ENCODE data around the gene ADAMTS8.

ADAMTS8 gene

DNA sequence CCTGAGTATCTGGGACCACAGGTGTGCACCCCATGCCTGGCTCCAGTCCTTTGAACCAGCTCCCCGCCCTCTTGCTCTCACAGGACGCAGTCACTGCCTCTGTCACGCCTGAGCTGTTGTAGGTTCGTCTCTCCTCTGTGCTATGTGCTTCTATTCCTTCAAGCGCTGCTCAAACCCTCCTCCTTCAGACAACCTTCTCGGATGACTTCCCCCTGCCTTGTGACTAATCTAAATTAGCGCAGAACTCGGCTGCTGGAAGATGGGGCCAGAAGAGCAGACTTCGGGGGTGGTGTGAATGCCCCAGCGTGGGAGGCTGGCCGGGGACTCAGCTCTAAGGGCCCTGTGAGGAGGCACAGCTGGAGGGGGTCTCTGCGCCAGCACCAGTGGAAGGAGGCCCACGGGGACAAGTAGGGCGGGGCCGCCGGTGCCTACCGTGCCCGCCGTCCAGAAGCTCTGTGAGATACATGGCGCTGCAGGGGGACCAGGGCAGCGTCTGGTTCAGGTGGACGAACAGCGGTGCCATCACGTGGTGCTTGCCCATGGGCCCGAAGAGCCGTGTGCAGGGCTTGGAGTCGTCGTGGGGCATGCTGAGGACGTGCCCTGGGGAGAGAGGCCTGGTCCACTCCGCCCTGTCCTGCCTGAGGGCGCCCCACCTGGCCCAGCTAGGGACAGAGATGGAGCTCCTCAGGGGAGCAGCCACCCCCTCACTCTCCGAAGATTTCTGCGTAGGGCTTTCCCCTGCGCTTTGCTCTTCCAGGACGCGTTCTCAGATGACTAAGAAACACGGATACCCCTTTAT, 12.5 kb downstream of the ADAMTS8 start:
- no peak for DNase-seq

DNA sequence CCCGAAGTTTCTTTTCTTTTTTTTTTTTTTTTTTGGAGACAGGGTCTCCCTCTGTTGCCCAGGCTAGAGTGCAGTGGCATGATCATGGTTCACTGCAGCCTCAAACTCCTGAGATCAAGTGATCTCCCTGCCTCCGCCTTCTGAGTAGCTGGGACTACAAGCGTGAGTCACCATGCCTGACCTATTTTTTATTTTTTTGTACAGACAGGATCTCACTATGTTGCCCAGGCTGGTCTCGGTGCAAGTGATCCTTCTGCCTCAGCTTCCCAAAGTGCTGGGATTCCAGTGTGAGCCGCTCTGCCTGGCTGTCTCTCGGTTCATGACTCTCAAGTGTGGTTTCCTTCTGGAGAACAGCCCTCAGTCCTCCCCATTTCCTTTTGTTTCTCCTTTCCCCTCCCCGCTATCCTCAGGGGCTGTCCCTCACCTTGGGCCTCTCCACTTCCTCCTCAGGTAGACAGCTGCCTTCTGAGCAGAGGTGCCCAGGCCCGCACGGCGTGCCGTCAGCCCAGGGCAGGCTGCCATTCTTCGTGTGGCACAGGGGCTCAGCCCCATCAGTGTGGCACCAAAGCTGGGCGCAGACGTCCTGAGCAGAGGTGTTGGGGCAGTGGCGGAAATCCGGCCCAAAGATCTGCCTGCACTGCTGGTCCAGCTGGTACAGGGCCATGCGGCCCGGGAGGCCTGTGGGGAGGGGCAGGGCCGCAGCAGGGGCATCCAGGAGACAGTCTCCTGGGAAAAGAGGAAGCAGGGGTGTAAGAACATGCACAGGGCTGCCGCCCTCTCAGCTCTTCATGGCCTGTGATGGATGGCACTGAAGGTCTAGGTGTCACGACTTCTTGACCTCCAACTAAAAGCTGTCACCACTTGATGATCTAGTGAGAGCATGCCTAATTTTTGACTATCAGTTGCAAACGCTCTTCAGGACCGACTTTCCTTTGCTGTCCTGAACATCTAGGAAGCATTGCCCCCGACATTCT, 14.0 kb downstream of the ADAMTS8 start:
- DNase-seq: no peak

DNA sequence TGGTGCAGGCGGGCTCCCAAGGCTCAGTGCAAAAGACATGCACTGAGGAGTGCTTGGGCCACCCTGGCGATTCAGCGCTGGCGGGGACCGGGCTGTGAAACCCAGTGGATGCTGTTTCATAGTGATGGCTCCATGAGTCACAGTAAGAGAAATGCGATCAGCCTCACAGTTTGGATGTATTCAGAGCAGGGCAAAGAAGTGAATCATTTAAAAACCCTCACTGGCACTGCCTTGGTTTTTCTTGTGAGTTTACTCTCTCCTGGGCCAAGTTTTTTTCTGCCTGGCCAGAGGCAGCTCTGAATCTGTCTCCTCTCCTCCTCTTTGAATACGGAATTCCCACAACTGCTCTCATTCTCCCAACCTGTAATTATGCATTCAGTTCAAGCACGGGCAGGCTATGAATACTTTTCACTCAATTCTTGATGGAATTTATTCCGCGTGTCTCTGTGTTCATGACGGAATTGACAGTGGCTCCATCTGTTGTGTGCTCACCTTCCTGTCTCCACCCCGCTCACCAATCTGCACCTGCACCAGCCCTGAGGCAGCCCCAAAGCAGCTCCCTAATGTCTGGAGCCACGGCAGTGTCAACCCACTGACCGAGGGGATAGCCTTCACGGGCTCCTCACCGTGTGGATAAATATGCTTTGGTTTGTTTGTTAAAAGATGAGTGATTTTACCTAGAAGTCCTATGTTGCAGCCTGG, 14.9 kb downstream of the ADAMTS8 start:
- no peak for DNase-seq

DNA sequence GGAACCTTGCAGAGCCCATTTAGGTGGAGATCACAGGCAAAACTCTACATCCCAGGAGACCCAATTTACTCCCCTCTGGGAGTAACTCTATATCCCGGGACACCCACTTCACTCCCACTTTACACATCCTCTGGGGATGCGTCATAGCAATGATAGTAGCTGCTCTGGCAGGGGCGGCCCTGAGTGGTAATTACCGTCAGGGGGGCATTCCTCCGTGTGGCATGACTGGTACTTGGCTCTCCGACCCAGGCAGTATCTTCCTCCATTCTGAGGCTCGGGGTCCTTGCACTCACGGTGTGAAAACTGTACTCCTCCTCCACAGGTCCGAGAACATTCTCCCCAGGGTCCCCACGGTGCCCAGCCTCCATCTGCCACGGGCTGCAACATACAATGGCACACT, 17.2 kb downstream of the ADAMTS8 start:
- DNase-seq: no peak

DNA sequence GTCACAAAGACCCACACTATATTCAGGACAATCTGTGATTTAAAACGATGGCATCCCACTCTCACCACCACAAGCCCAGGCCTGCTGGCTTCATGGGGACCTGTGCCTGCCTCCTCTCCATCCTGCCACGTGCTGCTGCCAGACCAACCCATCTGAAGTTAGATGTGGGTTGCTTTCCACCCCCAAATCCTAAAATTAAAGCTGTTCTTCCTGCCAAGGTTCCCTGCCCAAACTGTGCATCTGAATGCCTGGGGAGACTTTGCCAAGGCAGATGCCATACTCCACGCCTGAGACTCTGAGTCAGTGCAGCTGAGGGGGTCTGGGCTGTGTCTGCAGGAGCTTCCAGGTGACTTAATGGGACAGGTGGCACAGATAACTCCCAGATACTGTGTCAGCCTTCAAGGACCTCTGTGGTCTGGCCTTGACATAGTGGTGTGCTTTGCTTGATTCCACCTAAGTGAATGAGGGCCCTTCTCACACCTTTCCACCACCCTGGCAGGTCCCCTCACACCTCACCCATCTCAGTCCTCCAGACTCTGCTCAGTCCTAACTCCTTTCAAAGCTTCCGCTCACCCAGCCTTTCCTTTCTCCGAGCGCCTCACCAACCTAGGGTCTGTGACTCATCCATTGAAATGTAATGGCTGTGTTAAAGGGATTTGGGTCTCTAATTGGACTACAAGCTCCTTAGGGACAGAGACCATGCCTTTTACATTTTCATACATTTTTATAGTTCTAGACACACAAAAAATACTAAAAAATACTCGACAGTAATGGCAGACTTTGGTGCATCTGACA, 18.6 kb downstream of the ADAMTS8 start:
- DNase-seq: no peak

DNA sequence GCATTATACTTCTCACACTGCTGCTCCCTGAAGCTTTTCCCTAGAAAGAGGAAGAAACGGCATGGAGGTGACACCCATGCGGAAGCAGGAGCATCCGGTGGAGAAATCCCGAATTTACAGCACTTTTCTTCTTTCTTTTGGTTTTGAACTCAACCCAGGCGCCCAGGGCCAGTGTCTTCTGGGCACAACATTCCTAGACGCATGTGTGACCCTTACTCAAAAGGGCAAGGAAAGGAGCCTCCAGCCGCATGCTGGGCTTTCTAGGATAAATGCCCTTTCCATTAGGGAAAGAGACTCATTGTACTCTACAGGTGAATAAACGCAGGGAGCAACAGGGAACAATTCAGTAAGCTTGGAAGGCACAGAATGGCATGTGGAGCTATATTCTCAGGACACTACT, 19.5 kb downstream of the ADAMTS8 start:
- DNase-seq: no peak

DNA sequence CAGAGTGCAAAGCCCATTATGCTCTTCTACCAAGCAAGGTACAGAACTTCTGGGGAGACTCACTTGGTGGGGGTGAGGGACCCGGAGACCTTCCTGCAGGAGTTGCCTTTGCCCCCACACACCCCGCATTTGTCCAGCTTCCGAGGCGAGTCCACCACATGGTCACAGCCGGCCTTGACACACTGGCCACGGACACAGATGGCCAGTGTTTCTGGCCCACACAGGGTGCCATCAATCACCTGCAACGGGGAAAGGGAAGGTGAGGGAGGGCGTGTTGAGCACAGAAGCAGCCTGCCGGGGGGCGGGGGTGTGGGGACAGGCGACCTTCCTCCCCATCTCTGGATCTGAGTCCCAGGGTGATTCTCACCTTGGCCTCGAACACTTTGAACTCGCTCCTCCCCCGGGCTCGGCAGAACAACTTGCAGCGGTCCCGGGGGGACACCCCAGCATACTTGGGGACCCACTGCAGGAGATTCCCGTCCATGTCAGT, 20.0 kb downstream of the ADAMTS8 start:
- no peak for DNase-seq

DNA sequence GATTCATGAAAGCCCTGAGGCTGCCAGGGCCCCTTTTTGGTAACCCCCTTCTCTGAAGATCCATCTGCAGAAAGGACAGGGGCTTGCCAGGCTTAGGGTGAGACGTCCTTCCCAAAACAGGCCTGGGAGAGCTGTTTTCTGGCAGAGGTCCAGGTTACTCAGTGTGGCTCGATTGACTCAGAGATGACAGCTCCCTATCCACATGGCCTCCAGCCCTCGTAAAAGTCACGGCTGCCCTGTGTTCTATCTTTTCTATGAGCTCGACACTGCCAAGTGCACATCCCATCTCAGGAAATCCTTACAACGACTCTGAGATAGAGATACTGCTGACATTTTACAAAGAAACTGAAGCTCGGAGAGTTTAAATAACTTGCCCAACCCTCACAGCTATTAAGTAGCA, 20.4 kb downstream of the ADAMTS8 start:
- DNase-seq: no peak

DNA sequence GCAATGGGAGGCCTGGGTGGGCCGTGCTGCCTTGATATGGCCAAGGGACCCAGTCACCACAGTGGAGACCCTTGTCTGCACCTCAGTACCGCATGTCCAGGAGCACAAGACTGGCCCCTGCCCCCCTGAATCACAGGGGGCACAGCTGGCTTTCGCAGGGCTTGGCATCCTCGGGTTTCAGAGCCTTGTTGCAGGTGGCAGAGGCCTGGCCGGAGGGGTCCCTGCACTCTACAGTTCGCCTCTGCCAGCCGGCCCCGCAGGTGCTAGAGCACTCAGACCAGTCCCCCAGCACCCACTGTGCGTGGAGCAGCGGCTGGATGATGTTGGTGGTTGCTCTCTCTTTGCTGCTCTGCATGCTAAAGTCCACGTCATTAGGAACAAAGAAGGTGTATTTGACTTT, 23.0 kb downstream of the ADAMTS8 start:
- no peak for DNase-seq

DNA sequence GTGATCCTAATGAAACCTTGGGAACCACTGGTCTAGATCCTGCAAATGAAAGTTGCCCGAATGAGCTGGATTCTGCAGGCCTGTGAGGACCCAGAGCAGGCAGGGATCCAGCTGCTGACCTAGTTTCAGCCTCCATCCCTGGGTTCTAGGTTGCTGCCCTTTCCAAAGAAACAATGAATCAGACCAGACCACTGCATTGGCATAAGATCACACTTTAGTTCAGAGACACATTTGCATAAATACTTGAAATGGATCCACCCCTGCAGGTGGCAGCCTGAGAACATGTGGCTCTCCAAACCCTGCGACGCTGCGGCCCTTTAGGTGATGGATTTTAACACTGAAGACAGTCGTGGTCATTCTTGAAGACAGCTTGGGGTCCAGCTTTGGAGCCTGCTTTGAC, 23.7 kb downstream of the ADAMTS8 start:
- no peak for DNase-seq

DNA sequence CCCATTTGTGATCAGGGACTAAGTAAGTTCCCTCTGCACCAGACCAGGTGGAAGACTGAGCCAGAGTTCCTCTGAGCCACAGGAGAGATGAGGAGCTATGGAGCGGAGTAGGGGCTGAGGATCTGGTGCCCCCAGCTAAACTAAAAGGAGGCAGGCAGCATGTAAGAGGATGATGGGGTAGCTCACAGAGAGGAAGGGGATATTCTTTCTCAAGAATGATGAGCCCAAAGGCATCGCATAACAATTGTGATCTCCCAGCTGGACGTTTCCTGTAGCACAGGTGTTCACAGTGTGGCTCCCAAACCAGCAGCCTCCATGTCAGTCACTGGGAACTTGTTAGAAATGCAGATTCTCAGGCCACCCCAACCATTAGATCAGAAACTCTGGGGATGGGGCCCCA, 24.4 kb downstream of the ADAMTS8 start:
- no peak for DNase-seq

DNA sequence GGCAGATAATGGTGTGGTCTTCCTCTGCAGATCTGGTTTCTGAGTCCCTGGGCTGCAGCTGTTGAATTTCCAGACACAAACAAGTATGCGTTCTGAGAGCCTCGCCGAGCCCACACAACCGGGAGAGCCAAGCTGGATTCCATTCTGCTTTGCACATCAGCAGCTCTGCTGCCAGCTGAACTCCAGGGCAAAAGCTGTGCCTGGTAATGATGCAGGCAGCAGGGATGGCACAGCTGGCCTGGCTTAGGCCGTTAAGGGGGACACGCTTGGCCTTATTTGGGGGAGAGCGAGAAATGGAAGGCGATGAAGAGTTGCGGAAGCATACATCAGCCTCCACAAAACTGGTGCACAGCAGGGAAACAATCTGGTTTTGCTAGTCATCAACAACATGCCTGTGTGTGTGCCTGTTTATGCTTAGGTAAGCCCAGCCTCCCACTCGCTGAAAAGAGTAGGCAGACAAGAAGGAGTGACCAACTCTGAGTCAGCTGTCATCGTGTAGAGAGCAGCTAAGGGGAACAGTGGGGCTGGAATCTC, 25.1 kb downstream of the ADAMTS8 start:
- no peak for DNase-seq

DNA sequence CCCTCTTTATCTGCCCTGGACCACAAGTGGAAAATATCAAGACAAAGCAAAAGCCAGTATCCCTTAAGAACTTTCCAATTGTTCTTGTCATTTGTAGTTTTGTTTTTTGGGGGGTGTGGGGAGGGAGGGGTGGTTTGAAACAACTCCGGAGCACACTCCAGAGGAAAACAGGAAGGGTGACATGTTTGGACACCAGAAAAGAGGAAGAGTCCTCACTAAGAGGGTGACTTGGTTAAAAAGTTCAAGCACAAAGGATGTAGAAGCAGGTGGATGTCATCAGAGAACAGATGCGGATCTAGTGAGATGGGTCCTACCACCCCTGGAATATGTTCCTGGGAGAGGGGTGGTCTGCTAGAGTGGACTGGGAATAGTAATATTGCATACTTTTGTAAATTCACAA, 25.8 kb downstream of the ADAMTS8 start:
- no peak for DNase-seq

DNA sequence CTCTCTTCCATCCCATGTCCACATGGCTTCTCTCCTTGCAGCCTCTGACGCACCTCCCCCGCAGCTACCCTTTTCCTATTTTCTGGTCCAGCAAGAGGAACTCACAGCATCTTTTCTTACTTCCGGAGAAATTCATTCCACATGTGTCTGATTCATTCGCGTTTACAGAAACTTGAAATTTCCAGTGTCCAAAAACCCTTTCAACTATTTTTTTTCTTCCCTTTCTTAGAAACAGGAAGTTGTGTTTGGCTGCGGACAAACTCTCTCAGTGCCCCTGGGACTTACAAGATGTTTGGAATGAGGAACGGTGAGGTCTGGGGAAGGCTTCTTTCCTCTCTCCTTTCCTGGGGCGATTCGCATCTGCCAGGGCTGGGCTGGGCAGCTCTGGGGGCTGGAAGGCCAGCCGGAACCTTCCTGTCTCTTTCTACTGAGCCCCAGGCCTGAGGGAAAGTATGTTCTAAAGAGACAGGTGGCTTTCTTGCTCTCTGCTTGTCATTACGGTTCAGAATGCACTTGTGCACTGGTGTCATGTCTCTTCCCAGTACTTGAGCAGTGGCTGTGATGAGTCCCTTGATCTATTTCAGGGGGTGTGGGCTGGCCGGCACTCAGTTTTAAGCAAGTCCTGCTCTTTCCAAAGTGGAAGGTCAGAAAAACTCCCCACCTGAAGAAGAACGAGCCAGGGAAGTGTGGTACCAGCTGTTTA, 27.5 kb downstream of the ADAMTS8 start:
- no peak for DNase-seq

DNA sequence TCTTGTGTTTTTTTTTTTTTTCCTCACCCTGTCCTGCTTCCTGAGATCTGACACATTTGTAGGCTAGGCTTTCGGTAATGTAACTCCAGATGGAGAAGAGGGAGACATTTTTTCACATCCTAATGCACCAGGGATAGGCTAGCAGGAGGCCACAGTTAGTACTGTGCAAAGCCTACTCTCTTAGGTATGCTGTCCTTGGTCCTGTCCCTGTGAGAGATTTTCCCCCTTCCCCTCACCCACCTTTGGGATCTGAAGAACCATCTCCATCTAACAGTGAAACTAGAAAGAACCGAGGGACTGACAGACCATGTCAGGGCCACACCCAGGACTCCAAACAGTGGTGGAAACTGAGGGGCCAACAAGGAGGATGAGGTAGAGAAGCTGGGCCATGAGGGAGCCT, 29.2 kb downstream of the ADAMTS8 start:
- DNase-seq: no peak

DNA sequence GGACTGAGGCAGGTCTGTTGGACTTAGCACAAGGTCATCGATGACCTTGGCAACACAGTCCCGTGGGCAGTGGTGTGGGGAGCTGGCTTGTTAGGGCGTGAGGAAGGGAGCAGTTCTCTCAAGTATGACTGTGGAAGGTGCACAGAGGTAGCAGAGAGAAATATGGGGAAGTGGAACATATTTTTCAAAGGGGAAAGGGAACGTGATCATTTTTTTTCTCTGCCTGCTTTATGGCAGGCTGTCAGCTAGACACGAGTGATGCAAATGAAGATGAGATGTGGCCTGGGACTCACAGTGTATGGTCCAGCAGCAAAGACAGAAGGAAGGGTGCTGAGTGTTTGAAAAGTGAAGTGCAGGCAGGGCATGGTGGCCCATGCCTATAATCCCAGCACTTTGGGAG, 30.6 kb downstream of the ADAMTS8 start:
- DNase-seq: no peak

DNA sequence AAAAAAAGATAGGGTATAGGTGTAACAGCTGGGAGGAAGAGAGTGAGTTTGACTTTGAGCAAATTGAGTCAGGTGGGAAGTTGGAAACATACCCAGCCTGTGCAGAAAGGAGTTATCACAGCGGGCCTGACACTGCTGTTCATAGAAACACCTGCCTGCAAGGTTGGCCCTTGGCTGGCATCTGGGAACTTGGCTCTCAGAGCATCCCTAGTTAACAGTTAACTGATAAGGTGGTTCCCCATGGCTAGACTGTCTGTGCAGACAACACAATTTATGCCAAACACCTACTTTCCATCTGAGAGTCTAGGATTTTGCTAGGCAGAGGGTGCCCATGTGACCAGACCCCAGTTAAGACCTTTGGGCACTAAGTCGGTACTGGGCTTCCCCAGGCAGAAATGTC, 31.4 kb downstream of the ADAMTS8 start:
- no peak for DNase-seq

DNA sequence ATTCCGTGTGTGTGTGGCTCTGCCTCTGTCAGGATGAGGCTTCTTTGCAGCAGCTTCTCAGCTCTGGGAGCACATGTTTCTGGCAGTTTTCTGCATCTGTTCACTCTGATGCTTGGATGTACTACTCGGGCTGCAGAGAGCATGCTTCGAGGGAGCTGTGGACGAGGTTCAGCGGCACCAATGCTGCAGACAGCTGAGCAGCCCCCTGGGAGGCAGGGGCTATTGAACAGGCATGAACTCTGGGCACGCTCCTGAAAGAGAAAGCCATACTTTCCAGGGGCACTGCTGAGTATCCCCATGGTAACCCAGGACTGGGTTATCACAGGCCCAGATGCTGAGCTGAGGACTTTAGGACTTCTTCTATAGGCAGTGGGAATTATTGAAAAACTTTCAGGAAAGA, 33.8 kb downstream of the ADAMTS8 start:
- DNase-seq: no peak

DNA sequence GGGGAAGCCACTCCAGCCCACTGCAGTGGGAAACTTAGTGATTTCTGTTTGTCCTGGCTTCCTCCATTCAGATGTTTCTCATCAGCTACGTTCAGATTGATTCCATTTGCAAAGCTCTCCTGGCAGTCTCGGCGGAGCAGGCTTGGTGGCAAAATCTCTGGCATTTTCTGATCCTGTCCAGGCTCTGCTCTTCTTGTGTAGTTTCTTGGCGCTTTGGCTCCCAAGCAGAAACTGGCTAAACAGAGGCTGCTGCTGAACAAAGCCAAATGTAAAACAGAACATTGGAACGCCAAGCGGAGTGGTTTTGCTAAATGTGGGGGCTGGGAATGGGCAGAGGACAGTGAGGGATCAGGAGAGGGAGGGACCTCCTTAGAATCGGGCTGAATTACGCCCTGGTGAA, 36.7 kb downstream of the ADAMTS8 start:
- no peak for DNase-seq

DNA sequence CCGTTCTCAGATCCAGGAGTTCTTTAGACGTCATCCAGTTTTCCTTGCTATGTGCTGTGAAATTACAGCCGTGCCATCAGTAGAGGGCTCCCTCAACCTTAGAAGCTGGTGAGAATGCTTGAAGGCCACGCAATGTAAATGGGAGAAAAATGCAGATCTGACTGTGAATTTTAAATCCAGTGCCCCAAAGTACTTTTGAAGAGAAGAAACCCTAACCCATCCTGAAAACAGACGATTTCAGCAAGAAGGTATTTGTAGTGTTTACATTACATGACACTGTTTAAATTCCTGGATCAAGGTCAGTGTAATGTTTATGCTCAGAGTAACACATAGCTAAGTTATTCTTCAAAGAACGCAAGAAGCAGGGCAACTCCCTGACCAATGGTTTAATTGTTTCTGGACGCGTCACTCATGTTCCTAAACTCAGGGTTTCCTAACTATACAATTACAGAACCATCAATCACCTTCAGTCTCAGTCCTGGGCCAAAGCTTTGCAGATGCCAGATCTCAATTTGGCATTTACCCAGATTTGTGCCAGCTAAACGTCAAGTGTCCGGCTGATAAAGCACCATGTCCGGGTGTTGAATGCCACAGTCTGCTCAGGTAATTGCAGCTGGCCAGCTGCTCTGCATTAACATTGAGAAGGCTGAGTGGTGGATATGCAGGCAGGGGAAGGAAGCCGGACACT, 38.2 kb downstream of the ADAMTS8 start:
- DNase-seq: peak in 1 of 2 experiments; percentile 11
